HL-60/S4 (cell line): ENCODE results near the gene NEU1.
"Not testable (repeated sequence)": the region's sequence is repeated elsewhere in the genome, so short reads cannot be mapped to it uniquely, and the experiment has no call there.

Source experiments
- in situ Hi-C: fragments of 300-500 bp; cut with MboI; formaldehyde crosslinking; loops from 2 replicates; pipeline ENCODE4 v1.14.3; 2022; ENCODE audit warnings: low sequenced_read_pairs

Gene NEU1

GRCh38 chr6:31847276-31847978 lies 15.2 kb downstream of the NEU1 start:
- in situ Hi-C loops = no loop called here

DNA sequence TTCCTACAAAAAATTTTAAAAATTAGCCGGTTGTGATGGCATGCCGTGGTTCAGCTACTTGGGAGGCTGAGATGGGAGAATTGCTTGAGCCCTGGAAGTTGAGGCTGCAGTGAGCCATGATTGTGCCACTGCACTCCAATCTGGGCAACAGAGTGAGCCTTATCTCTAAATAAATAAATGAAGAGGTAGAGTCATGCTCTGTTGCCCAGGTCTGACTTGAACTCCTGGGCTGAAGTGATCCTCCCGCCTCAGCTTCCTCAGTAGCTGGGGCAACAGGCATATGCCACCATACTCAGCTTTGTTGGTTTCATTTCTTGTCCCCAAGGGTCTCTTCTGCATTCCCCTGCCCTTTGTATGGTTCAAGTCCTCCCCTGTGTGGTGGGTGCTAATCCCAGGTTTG lies 18.1 kb downstream of the NEU1 start:
- in situ Hi-C loops = no loop called here

DNA sequence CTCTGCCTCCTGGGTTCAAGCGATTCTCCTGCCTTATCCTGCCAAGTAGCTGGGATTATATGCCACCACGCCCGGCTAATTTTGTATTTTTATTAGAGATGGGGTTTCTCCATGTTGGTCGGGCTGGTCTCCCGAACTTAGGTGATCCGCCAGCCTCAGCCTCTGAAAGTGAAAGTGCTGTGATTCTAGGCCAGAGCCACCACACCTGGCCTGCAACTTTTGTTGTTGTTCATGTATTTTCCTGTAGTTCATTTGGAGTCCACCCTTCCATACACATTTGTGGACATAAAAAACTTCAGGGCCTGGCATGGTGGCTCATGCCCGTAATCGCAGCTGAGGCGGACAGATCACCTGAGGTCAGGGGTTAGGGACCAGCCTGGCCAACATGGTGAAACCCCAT lies 20.6 kb downstream of the NEU1 start:
- in situ Hi-C loops = no loop called here

GRCh38 chr6:31839779-31840126 lies 22.9 kb downstream of the NEU1 start:
- in situ Hi-C loops = not testable (repeated sequence)

DNA sequence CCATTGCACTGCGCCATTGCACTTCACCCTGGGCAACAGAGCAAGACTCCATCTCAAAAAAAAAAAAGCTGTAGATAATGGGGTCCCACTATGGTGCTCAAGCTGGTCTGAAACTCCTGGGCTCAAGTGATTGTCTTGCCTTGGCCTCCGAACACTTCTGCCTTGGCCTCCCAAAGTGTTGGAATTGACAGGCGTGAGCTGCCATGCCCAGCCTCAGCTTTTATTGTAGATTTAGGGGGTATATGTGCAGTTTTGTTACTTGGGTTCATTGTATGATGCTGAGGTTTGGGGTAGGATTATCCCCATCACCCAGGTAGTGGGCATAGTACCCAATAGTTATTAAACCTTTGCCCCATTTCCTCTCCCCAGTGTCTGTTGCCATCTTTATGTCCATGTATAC lies 23.7 kb downstream of the NEU1 start:
- in situ Hi-C loops = no loop called here

DNA sequence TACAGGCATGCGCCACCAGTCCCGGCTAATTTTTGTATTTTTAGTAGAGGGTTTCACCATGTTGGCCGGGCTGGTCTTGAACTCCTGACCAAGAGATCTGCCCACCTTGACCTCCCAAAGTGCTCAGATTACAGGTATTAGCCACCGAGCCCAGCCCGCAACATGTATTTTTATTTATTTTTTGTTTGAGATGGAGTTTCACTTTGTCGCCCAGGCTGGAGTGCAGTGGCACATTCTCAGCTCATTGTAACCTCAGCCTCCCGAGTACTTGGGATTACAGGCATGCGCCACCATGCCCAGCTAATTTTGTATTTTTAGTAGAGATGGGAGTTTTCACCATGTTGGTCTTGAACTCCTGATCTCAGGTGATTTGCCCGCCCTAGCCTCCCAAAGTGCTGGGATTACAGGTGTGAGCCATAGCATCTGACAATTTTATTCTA lies 24.5 kb downstream of the NEU1 start:
- in situ Hi-C loops = not testable (repeated sequence)

DNA sequence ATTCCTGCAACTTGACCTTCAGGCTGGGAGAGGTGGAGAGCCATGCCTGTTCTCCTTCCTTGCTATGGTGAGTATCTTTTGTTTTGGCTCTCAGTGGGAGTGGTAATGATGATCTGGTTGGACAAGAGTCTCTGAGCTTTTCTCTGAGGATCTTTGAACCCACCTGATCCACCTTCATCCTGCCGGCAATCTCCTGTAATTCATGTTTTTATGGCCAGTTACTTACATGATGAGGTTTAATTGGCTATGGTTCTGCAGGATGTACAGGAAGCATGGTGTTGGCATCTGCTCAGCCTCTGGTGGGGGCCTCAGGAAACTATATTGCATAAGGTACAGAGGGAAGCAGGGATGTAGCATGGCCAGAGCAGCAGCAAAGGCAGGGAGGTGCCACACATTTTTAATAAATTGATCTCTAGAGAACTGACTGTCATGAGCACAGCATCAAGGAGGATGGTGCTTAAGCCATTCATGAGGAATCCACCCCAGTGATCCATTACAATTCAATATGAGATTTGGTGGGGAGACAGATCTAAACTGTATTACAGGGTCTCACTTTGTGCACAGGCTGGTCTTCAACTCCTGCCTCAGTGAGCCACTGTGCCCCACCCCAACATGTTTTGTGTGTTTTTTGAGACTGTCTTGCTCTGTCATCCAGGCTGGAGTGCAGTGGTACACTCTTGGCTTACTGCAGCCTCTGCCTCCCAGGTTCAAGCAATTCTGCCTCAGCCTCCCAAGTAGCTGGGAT lies 25.1 kb downstream of the NEU1 start:
- in situ Hi-C loops = no loop called here

GRCh38 chr6:31836474-31837368 lies 25.9 kb downstream of the NEU1 start:
- in situ Hi-C loops = no loop called here

- in situ Hi-C loops = no loop called here
Observed at GRCh38 chr6:31836047-31836473, 26.6 kb downstream of the NEU1 start.

GRCh38 chr6:31834367-31835250 lies 28.0 kb downstream of the NEU1 start:
- in situ Hi-C loops = no loop called here

GRCh38 chr6:31831350-31832215 lies 31.0 kb downstream of the NEU1 start:
- in situ Hi-C loops = no loop called here

DNA sequence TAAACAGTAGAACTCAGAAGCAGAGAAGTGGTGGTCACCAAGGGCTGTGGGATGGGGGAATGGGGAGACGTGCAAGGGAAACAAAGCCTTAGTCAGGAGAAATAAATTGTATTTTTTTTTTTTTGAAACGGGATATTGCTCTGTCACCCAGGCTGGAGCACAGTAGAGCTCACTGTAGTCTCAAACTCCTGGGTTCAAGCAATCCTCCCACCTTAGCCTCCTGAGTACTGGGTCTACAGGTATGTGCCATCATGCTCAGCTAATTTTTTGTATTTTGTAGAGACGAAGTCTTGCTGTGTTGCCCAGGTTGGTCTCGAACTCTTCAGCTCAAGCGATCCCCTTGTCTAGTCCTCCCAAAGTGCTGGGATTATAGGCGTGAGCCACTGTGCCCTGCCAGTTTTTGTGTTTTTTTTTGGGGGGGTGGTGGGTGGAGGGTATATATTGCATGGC lies 31.7 kb downstream of the NEU1 start:
- in situ Hi-C loops = no loop called here

GRCh38 chr6:31829633-31830283 lies 32.9 kb downstream of the NEU1 start:
- in situ Hi-C loops = no loop called here

DNA sequence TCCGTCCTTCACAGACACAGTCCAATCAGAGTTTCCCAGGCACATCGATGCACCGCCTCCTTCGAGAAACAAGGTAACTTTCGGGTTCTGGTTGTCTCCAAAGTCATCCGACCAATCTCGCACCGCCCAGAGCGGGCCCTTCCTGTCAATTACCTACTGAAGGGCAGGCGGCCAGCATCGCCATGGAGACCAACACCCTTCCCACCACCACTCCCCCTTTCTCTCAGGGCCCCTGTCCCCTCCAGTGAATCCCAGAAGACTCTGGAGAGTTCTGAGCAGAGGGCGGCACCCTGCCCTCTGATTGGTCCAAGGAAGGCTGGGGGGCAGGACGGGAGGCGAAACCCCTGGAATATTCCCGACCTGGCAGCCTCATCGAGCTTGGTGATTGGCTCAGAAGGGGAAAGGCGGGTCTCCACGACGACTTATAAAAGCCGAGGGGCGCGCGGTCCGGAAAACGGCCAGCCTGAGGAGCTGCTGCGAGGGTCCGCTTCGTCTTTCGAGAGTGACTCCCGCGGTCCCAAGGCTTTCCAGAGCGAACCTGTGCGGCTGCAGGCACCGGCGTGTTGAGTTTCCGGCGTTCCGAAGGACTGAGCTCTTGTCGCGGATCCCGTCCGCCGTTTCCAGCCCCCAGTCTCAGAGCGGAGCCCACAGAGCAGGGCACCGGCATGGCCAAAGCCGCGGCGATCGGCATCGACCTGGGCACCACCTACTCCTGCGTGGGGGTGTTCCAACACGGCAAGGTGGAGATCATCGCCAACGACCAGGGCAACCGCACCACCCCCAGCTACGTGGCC lies 35.1 kb downstream of the NEU1 start, which contains the start of gene HSPA1B:
Gene HSPA1B, plus strand, starts transcription at position 453 of the 794 bp plus-strand sequence. Its CDS starts 213 bp downstream, at position 666.
- in situ Hi-C loops = no loop called here

DNA sequence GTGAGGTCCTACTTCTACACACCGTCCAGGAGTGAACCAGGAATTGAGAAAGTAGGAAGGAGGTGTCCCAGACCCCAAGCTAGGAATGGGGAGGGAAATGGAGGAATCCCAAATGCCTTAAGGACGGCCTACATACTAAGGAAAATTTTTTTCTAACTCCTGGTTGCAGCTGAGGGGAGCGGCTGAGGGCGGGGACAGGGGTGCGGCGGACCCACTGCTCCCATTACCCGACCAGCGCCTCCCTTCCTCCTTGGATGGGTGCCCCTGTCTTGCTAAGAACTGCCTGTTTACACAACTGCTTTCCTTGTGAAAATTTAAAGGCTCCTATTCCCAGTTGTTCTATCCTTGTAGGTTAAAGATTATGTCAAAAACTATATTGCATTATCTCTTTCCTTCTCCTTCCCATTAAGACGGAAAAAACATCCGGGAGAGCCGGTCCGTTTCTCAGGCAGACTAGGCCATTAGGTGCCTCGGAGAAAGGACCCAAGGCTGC lies 35.8 kb downstream of the NEU1 start:
- in situ Hi-C loops = no loop called here

DNA sequence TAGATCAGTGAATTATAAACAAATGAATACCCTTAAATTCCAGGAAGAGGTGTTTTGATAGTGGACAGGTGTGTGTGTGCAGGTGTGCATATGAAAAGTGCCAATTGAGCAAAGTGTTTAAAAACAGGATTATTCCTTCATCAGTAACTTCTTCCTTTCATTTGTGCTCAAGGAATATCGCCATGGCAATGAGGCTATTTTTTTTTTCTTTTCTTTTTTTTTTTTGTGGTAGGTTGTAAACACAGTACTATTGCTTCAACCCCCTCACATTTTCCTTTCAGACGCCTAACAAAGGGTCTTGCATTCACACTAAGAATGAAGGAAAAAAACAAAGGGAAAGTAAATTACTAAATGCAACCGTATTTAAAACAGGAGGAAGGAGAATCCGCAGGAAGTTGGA lies 37.1 kb downstream of the NEU1 start:
- in situ Hi-C loops = no loop called here

DNA sequence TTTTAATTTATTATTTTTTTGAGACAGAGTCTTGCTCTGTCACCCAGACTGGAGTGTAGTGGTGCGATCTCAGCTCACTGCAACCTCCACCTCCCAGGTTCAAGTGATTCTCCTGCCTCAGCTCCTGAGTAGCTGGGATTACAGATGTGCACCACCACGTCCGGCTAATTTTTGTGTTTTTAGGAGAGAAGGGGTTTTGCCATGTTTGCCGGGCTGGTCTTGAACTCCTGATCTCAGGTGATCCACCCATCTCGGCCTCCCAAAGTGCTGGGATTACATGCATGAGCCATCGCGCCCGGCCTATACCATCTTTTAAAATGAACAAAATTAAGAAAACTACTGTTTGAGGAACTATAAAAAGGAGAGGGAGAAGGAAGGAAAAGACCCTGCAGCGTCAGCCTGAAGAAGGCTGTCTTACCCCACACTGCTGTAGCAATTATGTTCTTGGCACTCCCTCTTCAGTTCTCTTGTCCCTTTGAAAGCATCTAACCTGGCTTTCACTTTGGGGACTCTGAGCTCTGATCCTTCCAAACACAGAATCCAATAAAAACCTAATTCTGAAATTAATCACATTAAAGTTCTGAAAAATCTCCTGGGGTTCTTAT lies 38.9 kb downstream of the NEU1 start:
- in situ Hi-C loops = not testable (repeated sequence)
